K562 (cell line): Measurements from ENCODE around the gene PPP2R5A. TPM values are rescaled to one million over a fixed set of nuclear protein-coding genes. Genes with fewer than 3 reads are reported as not detected.
A peak's percentile ranks its signal among the peaks of the same experiment; 100 is the strongest.

Source experiments
- BHLHE40 ChIP-seq: IDR thresholded peaks from 2 replicates; pipeline ENCODE4 v1.6.1; 2011; ENCODE audit warnings: low read length, improper control_type of control experiment
- FOXK1 ChIP-seq: sonication (generic); formaldehyde crosslinking; IDR thresholded peaks from 2 replicates; pipeline ENCODE4 v1.8.0; 2022; ENCODE audit warnings: missing genetic modification reagents, mild to moderate bottlenecking, borderline replicate concordance
- HNRNPK ChIP-seq: fragments of 200-400 bp; formaldehyde crosslinking; IDR thresholded peaks from one replicate; pipeline ENCODE4 v1.6.1; 2018; ENCODE audit warnings: mild to moderate bottlenecking, low read depth, low read length; ENCODE audit not compliant: poor library complexity, severe bottlenecking
- MYNN ChIP-seq, 2 experiments: sonication (generic); formaldehyde crosslinking in 1 of 2; IDR thresholded peaks; 2 replicates each; pipeline versions ENCODE4 v1.5.0 to v1.6.1; 2016 to 2020; ENCODE audit warnings: antibody characterized with exemption in 1 of 2, missing genetic modification reagents in 1 of 2
- PML ChIP-seq: IDR thresholded peaks from 2 replicates; pipeline ENCODE4 v1.6.1; 2012; ENCODE audit warnings: low read length, inconsistent platforms
- RAD21 ChIP-seq, 2 experiments: fragments of 250-450 bp in 1 of 2; fragments of 450-650 bp in 1 of 2; sonication (Bioruptor Pico) in 1 of 2; formaldehyde crosslinking in 1 of 2; IDR thresholded peaks in 1 of 2; conservative IDR thresholded peaks in 1 of 2; 2 replicates each; pipeline versions ENCODE4 v1.4.0 to v1.8.0; 2020 to 2022; ENCODE audit warnings: mild to moderate bottlenecking in 2 of 2, moderate library complexity in 1 of 2
- SMAD3 ChIP-seq: fragments of 450-650 bp; formaldehyde crosslinking; conservative IDR thresholded peaks from 2 replicates; pipeline ENCODE4 v1.4.0; 2020; ENCODE audit warnings: mild to moderate bottlenecking
- TBL1XR1 ChIP-seq, 2 experiments: IDR thresholded peaks; 2 replicates each; pipeline ENCODE4 v1.6.1; 2012; ENCODE audit warnings: improper control_type of control experiment in 2 of 2, low read length in 2 of 2, mild to moderate bottlenecking in 1 of 2
- ZFP36 ChIP-seq: fragments of 150-350 bp; IDR thresholded peaks from 2 replicates; pipeline ENCODE4 v1.6.1; 2018; ENCODE audit warnings: low read length, low read depth; ENCODE audit not compliant: partially characterized antibody
- ZNF311 ChIP-seq: fragments of 250-450 bp; sonication (Bioruptor Pico); IDR thresholded peaks from 2 replicates; pipeline ENCODE4 v1.4.0; 2020; ENCODE audit warnings: mild to moderate bottlenecking, moderate library complexity
- polyA plus RNA-seq, 8 experiments: library from polyadenylated mRNA; depleted of rRNA in 4 of 8; stranded (reverse) in 5 of 8; unstranded in 3 of 8; fragments of >200 nt; fragmentation: Nextera tagmentation in 2 of 8; fragmentation: Illumina TruSeq in 1 of 8; extraction: Ambion mirVana in 2 of 8; extraction: Trizol in 1 of 8; gene quantifications; 2 replicates each; pipeline versions ENCODE4 v1.2.1 to v1.2.3, GENCODE V29; 2011 to 2014; ENCODE audit warnings: inconsistent platforms in 1 of 8, missing spikeins in 1 of 8
- total RNA-seq, 7 experiments: library from RNA; depleted of rRNA in 6 of 7; stranded (reverse); fragments of >200 nt in 6 of 7; fragmentation: Illumina TruSeq in 2 of 7; extraction: Trizol in 2 of 7; gene quantifications; 2 replicates each; pipeline versions ENCODE4 v1.2.1 to v1.2.3, GENCODE V29; 2011 to 2021; ENCODE audit warnings: low replicate concordance in 1 of 7
- TF ChIP-seq, protein P1 (sequence below): IDR thresholded peaks from 2 replicates; pipeline ENCODE4 v1.6.1; 2012; ENCODE audit warnings: low read depth, low read length, improper control_type of control experiment, borderline replicate concordance
- TF ChIP-seq, protein P2 (sequence below), 2 experiments: fragments of 450-650 bp; IDR thresholded peaks; 2 replicates each; pipeline ENCODE4 v1.6.1; 2016
- TF ChIP-seq, protein P3 (sequence below): fragments of 450-650 bp; IDR thresholded peaks from 2 replicates; pipeline ENCODE4 v1.6.1; 2017; ENCODE audit warnings: antibody characterized with exemption, mild to moderate bottlenecking
- TF ChIP-seq, protein P4 (sequence below), 2 experiments: fragments of 450-650 bp in 1 of 2; sonication (generic) in 1 of 2; formaldehyde crosslinking; conservative IDR thresholded peaks; 2 replicates each; pipeline versions ENCODE4 v1.4.0 to v1.8.1; 2020 to 2022; ENCODE audit warnings: mild to moderate bottlenecking in 1 of 2, missing genetic modification reagents in 1 of 2
- TF ChIP-seq, protein P5 (sequence below): sonication (generic); formaldehyde crosslinking; IDR thresholded peaks from 2 replicates; pipeline ENCODE4 v1.8.0; 2022; ENCODE audit warnings: mild to moderate bottlenecking, low read depth, missing genetic modification reagents

PPP2R5A gene
- total and polyA plus RNA-seq, 9 of the 15 experiments (the other 6 are each of a cell fraction or from before 2014, with no cell fraction given), result 26.9 to 106 (median 64.3) TPM

DNA sequence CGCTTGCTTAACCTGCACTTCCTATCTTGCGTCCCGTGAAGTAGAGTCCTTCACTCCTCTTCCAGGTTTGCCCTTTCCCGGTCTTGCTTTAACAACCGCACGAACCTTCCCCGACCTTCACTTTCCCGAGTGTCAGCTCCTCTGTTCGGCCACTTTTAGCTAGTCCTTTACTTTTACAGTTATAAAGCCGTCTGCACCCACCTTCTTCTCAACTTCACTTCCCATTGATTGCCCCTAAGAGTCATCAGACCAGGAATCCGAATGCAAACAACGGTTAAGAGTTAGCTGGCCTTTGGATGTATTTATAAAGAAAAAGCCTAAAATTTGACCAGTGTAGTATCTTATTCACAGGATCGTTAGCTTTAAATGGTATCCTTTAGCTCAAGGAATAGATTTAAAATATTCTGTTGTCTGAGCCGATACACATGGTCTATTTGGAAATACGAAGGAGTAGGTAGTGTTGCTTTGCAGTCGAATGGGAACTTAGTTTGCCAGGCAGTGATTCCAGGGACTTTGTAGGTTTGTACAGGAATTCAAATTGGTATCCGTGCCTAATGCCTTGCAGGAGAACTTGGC lies 1.4 kb downstream of the PPP2R5A start (continued):
- TF ChIP-seq, protein P1, sequence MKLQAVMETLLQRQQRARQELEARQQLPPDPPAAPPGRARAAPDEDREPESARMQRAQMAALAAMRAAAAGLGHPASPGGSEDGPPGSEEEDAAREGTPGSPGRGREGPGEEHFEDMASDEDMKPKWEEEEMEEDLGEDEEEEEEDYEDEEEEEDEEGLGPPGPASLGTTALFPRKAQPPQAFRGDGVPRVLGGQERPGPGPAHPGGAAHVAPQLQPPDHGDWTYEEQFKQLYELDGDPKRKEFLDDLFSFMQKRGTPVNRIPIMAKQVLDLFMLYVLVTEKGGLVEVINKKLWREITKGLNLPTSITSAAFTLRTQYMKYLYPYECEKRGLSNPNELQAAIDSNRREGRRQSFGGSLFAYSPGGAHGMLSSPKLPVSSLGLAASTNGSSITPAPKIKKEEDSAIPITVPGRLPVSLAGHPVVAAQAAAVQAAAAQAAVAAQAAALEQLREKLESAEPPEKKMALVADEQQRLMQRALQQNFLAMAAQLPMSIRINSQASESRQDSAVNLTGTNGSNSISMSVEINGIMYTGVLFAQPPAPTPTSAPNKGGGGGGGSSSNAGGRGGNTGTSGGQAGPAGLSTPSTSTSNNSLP, result no peak
- 0 out of 2 replicates have a peak, but pooled peaks have one; percentile 25 for TF ChIP-seq PML
- TF ChIP-seq, protein P2, sequence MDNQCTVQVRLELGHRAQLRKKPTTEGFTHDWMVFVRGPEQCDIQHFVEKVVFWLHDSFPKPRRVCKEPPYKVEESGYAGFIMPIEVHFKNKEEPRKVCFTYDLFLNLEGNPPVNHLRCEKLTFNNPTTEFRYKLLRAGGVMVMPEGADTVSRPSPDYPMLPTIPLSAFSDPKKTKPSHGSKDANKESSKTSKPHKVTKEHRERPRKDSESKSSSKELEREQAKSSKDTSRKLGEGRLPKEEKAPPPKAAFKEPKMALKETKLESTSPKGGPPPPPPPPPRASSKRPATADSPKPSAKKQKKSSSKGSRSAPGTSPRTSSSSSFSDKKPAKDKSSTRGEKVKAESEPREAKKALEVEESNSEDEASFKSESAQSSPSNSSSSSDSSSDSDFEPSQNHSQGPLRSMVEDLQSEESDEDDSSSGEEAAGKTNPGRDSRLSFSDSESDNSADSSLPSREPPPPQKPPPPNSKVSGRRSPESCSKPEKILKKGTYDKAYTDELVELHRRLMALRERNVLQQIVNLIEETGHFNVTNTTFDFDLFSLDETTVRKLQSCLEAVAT (IDR thresholded peaks at IDR 0.05), result peak in 1 of 2 experiments; percentile 36; a peak in 2 of 4 replicates
- 0 out of 2 replicates have a peak, but pooled peaks have one; percentile 3 for TF ChIP-seq BHLHE40
- TF ChIP-seq HNRNPK, result no peak
- TF ChIP-seq RAD21 (CRISPR knock-in tag; conservative IDR thresholded peaks at IDR 0.05 in 1 of 2, IDR thresholded peaks at IDR 0.05 in 1 of 2), result 0 out of 4 replicates have a peak, but pooled peaks of 1 of the 2 experiments have one; percentile 5
- TF ChIP-seq, protein P3, sequence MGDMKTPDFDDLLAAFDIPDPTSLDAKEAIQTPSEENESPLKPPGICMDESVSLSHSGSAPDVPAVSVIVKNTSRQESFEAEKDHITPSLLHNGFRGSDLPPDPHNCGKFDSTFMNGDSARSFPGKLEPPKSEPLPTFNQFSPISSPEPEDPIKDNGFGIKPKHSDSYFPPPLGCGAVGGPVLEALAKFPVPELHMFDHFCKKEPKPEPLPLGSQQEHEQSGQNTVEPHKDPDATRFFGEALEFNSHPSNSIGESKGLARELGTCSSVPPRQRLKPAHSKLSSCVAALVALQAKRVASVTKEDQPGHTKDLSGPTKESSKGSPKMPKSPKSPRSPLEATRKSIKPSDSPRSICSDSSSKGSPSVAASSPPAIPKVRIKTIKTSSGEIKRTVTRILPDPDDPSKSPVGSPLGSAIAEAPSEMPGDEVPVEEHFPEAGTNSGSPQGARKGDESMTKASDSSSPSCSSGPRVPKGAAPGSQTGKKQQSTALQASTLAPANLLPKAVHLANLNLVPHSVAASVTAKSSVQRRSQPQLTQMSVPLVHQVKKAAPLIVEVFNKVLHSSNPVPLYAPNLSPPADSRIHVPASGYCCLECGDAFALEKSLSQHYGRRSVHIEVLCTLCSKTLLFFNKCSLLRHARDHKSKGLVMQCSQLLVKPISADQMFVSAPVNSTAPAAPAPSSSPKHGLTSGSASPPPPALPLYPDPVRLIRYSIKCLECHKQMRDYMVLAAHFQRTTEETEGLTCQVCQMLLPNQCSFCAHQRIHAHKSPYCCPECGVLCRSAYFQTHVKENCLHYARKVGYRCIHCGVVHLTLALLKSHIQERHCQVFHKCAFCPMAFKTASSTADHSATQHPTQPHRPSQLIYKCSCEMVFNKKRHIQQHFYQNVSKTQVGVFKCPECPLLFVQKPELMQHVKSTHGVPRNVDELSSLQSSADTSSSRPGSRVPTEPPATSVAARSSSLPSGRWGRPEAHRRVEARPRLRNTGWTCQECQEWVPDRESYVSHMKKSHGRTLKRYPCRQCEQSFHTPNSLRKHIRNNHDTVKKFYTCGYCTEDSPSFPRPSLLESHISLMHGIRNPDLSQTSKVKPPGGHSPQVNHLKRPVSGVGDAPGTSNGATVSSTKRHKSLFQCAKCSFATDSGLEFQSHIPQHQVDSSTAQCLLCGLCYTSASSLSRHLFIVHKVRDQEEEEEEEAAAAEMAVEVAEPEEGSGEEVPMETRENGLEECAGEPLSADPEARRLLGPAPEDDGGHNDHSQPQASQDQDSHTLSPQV, result 0 out of 2 replicates have a peak, but pooled peaks have one; percentile 24
- no peak for TF ChIP-seq SMAD3
- peak; percentile 1 for TF ChIP-seq ZFP36
- TF ChIP-seq, protein P4, sequence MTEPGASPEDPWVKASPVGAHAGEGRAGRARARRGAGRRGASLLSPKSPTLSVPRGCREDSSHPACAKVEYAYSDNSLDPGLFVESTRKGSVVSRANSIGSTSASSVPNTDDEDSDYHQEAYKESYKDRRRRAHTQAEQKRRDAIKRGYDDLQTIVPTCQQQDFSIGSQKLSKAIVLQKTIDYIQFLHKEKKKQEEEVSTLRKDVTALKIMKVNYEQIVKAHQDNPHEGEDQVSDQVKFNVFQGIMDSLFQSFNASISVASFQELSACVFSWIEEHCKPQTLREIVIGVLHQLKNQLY (CRISPR knock-in tag; conservative IDR thresholded peaks at IDR 0.05), result no peak
- TF ChIP-seq MYNN (IDR thresholded peaks at IDR 0.05), result no peak
- no peak for TF ChIP-seq MYNN (CRISPR knock-in tag; IDR thresholded peaks at IDR 0.05)
- TF ChIP-seq ZNF311 (CRISPR knock-in tag), result no peak
- TF ChIP-seq, protein P5, sequence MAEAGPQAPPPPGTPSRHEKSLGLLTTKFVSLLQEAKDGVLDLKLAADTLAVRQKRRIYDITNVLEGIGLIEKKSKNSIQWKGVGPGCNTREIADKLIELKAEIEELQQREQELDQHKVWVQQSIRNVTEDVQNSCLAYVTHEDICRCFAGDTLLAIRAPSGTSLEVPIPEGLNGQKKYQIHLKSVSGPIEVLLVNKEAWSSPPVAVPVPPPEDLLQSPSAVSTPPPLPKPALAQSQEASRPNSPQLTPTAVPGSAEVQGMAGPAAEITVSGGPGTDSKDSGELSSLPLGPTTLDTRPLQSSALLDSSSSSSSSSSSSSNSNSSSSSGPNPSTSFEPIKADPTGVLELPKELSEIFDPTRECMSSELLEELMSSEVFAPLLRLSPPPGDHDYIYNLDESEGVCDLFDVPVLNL (CRISPR knock-in tag), result peak; percentile 63; the same call in 1 of the 2 replicates
- TF ChIP-seq FOXK1 (CRISPR knock-in tag), result 0 out of 2 replicates have a peak, but pooled peaks have one; percentile 35
- 0 out of 4 replicates have a peak, but pooled peaks of 1 of the 2 experiments have one; percentile 16 for TF ChIP-seq TBL1XR1 (IDR thresholded peaks at IDR 0.05; ENCODE audit: low read length in 2 of 2)
